HG03060 (cell line): Measurements from ENCODE around the gene CTSF.
A peak's percentile ranks its signal among the peaks of the same experiment; 100 is the strongest.
"Not testable (repeated sequence)": the region's sequence is repeated elsewhere in the genome, so short reads cannot be mapped to it uniquely, and the experiment has no call there.

Source experiments
- ATAC-seq: cut with Tn5 transposase; IDR thresholded peaks from one replicate; pipeline ENCODE4 v1.9.1; 2021; ENCODE audit warnings: low read depth, moderate number of reproducible peaks; ENCODE audit not compliant: unreplicated experiment

The CTSF gene

GRCh38 chr11:66559866-66560676 lies 8.3 kb downstream of the CTSF start:
- ATAC-seq, result no peak

DNA sequence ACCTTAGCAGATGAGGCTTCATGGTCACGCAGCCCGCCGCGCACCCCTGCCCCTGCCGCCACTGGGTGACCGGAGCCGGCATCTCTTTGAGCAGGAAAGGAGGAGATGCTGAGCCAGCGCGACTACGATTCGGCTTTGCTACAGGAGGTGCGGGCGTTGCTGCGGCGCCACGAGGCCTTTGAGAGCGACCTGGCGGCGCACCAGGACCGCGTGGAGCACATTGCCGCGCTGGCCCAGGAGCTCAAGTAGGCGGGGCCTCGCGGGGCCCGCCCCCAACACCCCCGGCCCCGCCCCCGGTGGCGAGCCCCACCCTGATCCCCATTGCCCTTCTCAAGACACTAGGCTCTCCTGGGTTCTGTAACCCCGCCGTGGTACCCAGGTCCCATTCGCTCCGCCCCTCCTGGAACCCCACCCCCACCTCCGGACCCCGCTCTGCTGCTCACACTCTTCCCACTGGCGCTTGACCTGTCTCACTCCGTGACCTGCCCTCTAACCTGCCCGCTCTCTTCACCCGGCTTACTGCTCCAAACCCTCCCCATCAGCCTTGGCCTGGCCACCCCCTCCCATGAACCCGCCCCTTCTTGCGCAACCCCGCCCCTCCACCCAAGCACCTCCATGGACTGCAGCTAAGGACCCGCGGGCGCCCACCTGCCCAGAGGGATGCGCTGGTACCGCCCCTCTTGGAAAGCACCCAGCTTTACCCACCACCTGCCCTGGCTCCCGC lies 9.1 kb downstream of the CTSF start:
- no peak for ATAC-seq

- no peak for ATAC-seq
These were observed 10.6 kb downstream of the CTSF start for GRCh38 chr11:66557733-66558326.

- ATAC-seq, result no peak
These were observed 12.3 kb downstream of the CTSF start for GRCh38 chr11:66556086-66556485.

DNA sequence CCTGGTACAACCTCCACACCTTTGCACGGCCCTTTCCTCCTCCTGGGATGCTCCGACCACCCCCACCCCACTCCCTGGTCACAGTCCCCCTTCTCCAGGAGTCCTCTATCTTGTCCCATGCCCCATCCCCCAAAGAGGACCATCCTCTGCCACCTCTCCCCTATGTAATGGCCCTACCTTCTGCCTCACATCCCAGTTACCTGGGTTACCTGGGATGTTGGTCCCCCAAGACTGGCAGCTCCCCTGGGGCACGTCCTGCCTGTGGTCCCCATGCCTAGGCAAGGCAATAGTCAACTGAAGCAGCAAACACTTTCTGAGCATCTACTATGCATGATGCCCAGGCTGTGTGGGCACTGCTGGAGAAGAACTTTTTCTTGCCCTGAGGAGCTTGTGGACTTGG lies 13.0 kb downstream of the CTSF start:
- no peak for ATAC-seq

- no peak for ATAC-seq
These were observed 13.8 kb downstream of the CTSF start for GRCh38 chr11:66554602-66555001.

- ATAC-seq, result no peak
These were observed 17.5 kb downstream of the CTSF start for GRCh38 chr11:66550887-66551286.

- no peak for ATAC-seq
These were observed 18.7 kb downstream of the CTSF start for GRCh38 chr11:66549696-66550095.

DNA sequence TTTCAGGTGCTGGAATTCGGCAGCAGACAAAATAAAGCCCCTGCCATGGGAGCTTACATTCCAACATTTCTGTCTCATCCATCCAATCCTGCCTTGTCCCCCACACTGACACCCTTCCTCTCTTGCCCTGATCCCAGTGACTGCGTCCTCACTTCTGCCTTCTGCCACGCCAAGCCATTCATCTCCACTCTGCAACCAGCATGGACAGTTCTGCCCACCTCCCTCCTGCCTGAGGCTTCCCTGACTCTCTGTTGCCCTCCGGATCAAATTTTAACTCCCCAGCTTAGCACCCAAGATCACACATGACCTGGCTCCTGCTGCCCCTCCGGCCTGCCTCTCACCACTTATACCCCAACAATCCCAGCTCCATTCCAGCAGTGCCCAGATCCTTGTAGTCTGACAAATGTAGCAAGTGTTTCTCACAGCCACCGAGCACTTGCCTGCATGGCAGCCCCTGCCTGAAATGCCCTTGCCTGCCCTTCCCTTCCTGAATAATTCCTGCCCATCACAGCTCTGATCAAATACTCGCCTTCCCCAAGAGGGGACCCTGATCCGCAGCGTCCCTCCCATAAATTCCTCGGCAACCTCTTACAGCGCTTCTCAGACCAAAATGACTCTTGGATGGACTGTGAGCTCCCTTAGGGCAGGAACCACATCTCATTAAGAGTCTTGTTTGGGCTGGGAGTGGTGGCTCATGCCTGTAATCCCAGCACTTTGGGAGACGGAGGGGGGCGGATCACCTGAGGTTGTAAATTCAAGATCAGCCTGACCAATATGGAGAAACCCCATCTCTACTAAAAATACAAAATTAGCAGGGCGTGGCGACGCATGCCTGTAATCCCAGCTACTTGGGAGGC lies 19.4 kb downstream of the CTSF start:
- ATAC-seq, result no peak

DNA sequence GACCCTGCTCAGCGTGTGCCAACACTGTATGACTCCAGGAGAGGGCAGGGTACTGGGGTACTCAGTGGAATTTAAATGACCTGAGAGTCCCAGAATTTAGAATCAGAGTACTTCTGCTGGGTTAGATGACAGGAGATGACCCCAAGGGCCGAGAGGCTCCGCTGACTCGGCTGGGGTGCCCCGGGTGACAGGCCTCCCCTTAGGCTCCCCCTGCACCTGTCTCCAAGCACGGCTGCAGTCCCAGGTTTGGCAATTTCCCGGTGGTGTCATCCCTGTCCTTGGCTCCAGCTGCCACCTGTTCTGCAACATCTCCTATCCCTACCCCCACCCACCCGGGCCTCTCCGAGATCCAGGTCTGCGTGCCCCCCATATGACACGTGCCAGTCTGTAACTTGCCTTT lies 20.4 kb downstream of the CTSF start:
- no peak for ATAC-seq

DNA sequence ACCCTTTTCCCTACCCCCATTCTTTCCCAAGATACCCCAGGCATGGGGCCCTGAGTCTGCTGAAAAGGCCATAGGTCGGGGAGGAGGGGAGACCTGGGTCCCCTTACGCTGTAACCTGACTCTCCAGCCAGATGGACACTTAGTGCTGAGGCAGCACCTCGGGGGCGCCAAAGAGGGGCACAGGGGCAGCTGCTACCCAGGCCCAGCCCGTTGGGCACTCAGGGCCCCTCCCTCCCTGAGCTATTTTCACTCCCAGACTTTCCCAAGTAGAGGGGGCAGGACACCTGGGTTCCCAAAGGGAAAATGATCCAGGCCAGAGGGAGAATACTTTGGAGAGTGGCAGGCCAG lies 20.8 kb downstream of the CTSF start:
- ATAC-seq, result no peak

DNA sequence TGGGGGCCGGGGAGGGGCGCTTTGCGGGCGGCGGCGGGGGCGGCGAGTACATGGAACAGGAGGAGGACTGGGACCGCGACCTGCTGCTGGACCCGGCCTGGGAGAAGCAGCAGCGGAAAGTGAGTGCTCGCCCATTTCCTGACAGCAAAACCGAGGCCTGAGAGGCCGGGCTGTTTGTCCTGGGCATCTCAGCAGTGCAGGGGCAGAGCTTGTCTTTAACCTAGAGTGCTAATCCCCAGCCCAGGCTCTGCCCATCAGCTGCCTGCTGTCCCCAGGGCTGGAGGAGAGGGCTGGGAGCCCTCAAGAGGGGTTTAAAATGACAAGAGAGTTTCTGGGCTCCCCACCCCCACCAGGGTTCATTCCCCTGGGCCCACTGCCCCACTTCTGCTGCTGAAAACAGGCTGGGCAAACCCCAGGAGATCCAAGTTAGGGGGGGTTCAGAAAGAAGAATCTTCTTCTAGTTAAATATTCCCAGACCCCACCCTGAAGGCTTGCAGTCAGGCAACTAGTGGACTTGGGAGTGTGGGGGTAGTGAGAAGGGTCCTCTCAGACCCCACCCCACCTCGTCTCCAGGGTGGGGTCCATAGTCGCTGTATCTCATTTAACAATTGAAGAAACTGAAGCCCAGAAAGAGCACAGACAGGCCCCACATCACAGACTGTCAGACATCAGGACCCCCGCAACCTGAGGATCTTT lies 21.3 kb downstream of the CTSF start:
- ATAC-seq, result no peak

GRCh38 chr11:66546368-66546965 lies 21.9 kb downstream of the CTSF start, which contains the start of gene ACTN3:
Gene ACTN3, plus strand, starts transcription at chr11:66546903. Its CDS starts 35 bp downstream, at chr11:66546938.
- no peak for ATAC-seq

GRCh38 chr11:66545701-66546367 lies 22.6 kb downstream of the CTSF start, which contains the start of gene ZDHHC24:
Gene ZDHHC24, minus strand, starts transcription at chr11:66546048. Its CDS starts 45 bp downstream, at chr11:66546003.
- peak; percentile 54 for ATAC-seq

- not testable (repeated sequence) for ATAC-seq
These were observed 23.5 kb downstream of the CTSF start for GRCh38 chr11:66544952-66545351.

GRCh38 chr11:66543263-66544107 lies 24.9 kb downstream of the CTSF start:
- ATAC-seq, result no peak

DNA sequence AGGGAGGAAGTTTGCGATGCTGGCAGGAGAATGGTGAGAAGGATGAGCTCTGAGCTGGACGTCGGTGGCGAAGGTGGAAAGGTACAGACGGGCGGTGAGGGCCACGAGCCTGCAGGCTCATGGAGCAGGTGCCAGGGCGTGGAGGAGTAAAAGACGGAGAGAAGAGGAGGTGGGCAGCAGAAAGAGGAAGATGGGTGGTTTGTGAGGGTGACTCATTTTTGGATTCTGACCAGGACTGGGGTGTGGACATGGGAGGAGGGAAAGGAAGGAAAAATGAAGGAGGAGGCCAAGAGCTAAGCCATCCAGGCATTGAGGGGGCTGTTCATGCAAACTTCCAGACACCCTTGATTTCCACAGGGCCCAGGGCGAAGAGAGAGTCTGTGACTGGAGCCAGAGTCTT lies 26.0 kb downstream of the CTSF start:
- ATAC-seq, result no peak

DNA sequence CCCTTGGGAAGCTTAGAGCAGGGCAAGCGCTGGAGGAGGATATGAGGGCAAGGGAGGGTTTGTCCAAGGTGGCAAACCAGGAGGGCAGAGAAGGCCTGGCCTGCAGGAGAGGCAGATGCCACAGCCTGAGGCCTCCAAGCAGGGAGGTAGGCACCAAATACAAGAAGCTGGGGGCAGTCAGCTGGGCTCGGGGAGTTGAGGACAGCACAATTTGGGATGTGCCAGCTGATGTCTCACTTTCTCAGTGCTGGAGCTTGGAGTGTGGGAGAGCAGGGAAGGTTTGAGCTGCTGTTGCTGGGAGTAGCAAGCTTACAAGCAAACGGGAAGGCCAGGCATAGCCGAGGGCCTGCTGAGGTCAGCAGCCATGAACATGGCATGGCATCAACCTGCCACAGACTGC lies 26.5 kb downstream of the CTSF start:
- no peak for ATAC-seq
